Lower leg skin (tissue), 3 donors: ENCODE measurements around the gene CACNB4.

ENCODE experiments used
- CTCF ChIP-seq, 3 donors: fragments of 450-650 bp; IDR thresholded peaks; one replicate each; pipeline ENCODE4 v1.5.1; 2016; ENCODE audit warnings: antibody characterized with exemption in 3 of 3, mild to moderate bottlenecking in 3 of 3, moderate library complexity in 2 of 3
- POLR2A ChIP-seq, 2 donors: fragments of 450-650 bp; IDR thresholded peaks; one replicate each; pipeline ENCODE4 v1.6.1; 2016 to 2017; ENCODE audit warnings: antibody characterized with exemption in 2 of 2, mild to moderate bottlenecking in 1 of 2, moderate library complexity in 1 of 2

- TF ChIP-seq CTCF (IDR thresholded peaks at IDR 0.05), result no peak
- no peak for TF ChIP-seq POLR2A (IDR thresholded peaks at IDR 0.05)
These were observed 23.3 kb upstream of the CACNB4 start for GRCh38 chr2:152122161-152122560.
